Measurements from ENCODE around the gene DCAF10.
"Not testable (repeated sequence)": the region's sequence is repeated elsewhere in the genome, so short reads cannot be mapped to it uniquely, and the experiment has no call there.

DCAF10 gene, protein sequence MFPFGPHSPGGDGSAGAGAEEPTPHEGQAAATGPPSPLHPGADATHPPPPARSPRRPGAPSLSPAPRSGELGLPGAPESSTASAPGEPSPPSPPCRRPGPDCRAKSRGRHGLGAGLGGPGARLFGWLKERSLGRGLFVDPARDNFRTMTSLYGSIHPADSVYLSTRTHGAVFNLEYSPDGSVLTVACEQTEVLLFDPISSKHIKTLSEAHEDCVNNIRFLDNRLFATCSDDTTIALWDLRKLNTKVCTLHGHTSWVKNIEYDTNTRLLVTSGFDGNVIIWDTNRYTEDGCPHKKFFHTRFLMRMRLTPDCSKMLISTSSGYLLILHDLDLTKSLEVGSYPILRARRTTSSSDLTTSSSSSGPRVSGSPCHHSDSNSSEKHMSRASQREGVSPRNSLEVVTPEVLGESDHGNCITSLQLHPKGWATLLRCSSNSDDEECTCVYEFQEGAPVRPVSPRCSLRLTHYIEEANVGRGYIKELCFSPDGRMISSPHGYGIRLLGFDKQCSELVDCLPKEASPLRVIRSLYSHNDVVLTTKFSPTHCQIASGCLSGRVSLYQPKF

GRCh38 chr9:37800631-37801286 lies at the start of gene DCAF10:
TSS of gene DCAF10 (plus strand) at chr9:37800797. CDS start at chr9:37800867, 70 bp downstream.
- peak; percentile 84 for DNase-seq (ENCODE audit: low read depth)

DNA sequence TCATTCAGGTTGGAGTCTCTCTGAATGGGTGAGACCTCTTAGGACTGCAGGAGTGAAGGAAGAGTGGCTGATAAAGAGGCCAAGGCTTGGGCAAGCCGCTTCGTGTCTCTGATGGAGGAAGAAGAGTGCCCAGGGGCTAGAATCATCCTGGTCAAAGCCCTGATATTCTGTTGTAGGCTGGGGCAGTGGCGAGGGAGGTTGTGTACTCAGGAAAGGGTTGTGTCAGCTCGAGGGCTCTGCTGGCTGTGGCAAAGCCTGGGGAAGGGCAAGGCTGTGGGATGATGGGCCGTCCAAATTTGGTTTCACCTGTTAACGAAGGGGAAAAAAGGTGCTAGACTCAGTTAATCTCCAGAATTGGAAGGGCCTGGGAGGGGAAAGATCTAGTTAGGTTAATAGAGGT lies 49.4 kb upstream of the DCAF10 start:
- no peak for DNase-seq (ENCODE audit: low read depth)

GRCh38 chr9:37751704-37752103 lies 48.9 kb upstream of the DCAF10 start:
- not testable (repeated sequence) for DNase-seq (ENCODE audit: low read depth)

- not testable (repeated sequence) for DNase-seq (ENCODE audit: low read depth)
These were observed 48.5 kb upstream of the DCAF10 start for GRCh38 chr9:37752112-37752511.

DNA sequence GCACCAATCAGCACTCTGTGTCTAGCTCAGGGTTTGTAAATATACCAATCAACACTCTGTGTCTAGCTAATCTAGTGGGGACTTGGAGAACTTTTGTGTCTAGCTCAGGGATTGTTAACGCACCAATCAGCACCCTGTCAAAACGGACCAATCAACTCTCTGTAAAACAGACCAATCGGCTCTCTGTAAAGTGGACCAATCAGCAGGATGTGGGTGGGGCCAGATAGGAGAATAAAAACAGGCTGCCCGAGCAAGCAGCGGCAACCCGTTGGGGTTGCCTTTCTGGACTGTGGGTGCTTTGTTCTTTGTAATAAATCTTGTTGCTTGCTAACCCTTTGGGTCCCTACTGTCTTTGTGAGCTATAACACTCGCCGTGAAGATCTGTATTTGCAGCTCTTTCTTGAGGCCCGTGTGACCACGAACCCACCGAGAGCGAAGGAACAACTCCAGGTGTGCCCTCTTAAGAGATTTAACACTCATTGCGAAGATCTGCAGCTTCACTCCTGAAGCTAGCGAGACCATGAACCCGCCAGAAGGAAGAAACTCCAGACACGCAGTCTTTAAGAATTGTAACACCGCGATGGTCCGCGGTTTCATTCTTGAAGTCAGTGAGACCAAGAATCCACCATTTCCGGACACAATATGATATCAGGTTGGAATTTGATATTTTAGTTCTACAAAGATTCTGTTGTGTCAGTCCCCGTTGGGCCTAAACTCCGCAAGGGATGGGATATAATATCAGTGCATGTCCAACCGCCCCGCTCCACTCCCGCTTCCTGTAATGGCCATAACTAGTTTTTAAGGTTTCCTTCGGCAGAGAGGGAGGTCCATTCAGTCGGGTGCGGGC lies 47.7 kb upstream of the DCAF10 start:
- DNase-seq (ENCODE audit: low read depth): no peak

GRCh38 chr9:37753489-37754190 lies 47.0 kb upstream of the DCAF10 start, which contains the start of gene TRMT10B:
TSS of gene TRMT10B (plus strand) at chr9:37753805. CDS start at chr9:37761932, 8,127 bp downstream.
- peak; percentile 61 for DNase-seq (ENCODE audit: low read depth)

DNA sequence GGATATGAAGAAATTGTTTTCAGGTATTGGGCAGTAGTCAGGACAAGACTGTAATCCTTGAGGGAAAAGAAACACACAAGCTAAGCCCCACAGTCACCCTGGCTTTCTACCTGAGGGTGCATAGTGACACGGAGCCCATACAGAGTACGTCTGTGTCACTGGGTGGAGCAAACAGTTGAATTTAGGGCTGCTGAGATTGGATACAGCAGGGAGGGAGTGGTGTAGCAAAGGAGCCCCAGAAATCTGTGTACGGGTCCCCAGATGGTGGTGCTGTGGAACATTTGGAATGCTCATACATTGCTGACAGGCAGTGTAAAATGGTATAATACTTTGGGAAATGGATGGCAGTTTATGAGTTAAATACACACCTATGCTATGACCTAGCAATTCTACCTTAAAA lies 41.9 kb upstream of the DCAF10 start:
- no peak for DNase-seq (ENCODE audit: low read depth)

GRCh38 chr9:37760416-37761161 lies 40.0 kb upstream of the DCAF10 start:
- DNase-seq (ENCODE audit: low read depth): no peak

DNA sequence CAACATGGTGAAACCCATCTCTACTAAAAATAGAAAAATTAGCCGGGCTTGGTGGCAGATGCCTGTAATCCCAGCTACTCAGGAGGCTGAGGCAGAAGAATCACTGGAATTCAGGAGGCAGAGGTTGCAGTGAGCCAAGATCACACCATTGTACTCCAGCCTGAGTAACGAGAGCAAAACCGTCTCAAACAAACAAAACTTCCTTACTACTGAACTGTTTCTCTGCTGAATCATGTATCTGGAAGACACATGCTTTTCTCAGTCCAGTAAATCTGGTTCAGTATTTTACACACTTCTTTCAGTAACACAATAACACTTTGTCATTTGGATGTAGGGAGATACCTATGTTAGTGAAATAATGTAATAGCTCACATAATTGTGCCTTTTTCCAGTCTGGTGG lies 39.1 kb upstream of the DCAF10 start:
- no peak for DNase-seq (ENCODE audit: low read depth)

GRCh38 chr9:37765263-37765662 lies 35.3 kb upstream of the DCAF10 start:
- DNase-seq (ENCODE audit: low read depth): not testable (repeated sequence)

DNA sequence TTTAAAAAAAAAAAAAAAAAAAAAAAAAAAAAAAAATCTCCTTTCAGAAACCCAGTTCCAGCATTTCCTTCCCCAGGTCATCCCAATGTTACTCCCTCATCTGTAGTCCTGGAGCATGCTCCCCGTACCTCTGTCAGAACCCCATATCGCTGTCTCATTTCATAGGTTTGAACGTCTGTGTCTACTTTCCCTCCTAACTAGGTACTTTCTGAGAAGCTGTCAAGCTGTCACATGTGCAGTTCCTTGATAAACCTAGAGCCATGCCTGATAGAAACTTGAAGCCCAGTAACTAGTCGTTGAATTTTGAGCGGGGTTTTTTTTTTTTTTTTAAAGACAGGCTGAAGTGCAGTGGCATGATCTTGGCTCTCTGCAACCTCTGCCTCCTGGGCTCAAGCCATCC lies 31.3 kb upstream of the DCAF10 start:
- DNase-seq (ENCODE audit: low read depth): no peak

DNA sequence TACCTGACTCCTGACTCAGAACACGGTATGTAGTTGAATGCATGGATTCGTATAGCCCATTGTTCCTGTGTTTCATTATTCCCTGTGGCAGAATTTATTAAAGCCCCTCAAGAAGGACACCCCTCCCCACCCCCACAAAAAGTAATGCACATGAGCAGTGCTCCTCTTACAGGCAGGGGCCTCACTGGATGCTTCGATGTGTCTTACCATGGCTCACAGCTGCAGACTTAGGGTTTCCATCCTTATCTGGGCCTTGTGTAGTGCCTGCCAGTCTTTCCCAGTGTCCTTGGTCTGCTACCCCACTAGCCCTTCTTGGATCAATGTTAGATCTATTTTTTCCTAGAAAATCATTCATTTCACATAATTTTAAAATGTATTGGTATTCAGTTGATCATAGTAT lies 30.6 kb upstream of the DCAF10 start:
- DNase-seq (ENCODE audit: low read depth): no peak

DNA sequence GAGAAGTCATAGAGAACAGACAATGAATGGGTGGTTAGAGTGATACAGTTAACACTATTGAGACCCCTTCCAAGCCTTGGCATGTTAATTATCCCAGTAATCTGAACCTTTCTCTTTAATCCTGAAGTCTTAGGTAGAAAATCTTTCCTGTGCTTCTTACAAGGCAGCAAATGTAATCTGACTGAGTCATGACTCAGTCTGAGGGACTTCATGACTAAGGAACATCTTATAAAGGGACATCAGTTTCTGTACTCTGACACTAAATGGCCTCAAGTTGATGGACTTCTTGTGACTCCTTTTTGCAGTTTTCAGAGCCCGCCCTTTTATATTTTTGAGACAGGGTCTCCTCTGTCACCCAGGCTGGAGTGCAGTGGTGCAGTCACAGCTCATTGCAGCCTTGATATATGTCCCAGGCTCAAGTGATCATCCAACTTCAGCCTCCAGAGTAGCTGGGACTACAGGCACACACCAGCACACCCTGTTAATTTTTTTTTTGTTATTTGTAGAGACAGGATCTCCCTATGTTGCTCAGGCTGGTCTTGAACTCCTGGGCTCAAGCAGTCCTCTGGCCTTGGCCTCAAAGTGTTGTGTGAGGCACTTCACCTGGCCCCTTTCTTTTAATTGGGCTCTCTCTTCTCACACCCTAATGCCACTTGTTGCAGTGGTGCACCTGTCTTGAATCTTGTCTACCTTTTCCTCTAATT lies 25.2 kb upstream of the DCAF10 start:
- DNase-seq (ENCODE audit: low read depth): no peak

- no peak for DNase-seq (ENCODE audit: low read depth)
These were observed 24.3 kb upstream of the DCAF10 start for GRCh38 chr9:37776328-37776727.

DNA sequence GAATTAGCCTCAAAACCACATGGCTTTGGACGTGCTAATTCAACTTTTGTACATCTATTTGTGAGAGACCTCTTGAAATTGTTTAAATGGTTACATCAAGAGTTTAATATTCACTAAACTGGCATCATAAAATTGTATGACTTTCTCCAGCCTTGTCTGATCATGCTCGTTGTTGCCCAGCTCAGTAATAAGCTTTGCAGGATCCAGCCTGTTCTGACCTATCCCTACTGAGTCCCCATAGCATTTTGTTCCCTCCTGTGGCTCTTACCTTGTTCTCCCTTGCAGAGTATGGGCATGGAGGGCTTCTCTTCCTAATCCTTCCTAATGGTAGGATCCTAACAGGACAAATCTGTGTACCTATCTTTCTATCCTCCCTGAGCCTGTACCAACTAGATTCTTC lies 22.1 kb upstream of the DCAF10 start:
- DNase-seq (ENCODE audit: low read depth): no peak

DNA sequence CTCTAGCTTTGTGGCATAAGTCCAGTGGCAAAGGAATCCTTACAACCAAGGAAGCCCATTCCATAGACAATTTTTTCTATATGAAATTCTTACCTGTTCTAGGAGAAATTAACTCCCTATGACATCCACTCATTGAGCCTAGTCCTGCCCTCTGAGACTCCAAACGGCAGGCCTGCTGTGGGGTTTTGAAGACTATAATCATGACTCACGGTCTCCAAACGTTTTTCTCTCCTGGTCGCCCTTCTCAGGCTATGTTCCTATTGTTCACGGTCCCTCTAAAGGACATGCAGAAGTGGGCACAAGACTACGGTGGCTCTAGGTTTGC lies 16.3 kb upstream of the DCAF10 start:
- no peak for DNase-seq (ENCODE audit: low read depth)

DNA sequence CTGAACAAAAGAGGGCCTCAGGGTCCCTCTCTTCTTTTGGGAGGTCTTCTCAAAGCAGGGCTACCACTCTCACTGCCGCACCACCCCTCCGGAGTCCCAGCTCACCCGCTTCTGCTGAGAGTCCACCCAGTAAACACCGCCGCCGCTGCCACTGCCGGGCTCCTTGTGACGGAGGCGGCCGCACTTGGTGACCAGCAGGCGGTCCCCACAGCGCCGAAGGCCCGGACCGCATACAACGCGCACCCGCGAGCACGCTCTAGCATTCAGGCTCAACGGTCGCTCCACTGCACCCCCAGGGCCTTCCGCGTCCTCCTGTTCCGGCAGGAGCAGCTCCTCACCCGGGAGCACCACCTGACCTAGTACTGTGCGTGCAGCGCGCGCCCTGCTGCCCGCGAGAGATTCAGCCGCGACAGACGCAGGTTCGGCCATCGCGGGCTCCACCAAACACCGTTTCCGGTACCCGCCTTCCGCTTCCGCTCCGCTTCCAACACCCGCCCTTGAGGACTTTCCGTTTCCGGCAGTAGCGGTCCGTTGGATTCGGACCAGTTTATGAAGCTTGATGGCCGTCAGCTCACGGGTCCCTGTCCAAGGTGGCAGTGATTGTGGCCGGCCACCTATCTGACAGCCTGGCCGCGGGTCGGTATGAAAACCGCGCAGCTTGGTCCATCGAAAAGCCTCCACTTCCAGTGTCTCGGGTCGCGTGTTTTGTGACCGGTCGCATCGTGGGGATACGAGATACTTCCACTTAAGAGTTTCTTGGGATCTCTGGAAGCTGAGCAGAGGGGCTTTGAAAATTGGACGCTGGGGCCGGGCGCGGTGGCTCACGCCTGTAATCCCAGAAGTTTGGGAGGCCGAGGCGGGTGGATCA lies 15.7 kb upstream of the DCAF10 start, which contains the start of gene EXOSC3:
Gene EXOSC3, minus strand, starts transcription at position 449 of the 868 bp plus-strand sequence. Its CDS starts 20 bp downstream, at position 429.
- peak; percentile 78 for DNase-seq (ENCODE audit: low read depth)

- no peak for DNase-seq (ENCODE audit: low read depth)
These were observed 13.5 kb upstream of the DCAF10 start for GRCh38 chr9:37787059-37787458.

DNA sequence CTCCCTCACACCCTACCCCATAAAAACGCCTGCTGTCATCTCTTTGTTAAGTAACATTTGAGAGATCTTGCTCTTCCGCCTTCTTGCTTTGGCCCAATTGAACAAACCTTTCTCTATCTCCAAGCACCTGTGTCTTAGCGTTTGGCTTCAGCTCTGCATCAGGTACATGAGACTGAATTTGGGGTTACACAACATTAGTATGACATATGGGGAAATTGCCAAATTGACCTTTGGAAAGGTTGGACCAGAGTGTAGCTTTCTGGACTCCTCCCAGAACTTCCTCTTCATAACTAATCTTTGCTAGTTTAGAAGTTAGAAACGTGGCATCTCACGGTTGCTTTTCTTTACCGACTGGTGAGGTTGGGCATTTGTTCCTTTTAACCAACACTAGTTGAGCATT lies 12.3 kb upstream of the DCAF10 start:
- no peak for DNase-seq (ENCODE audit: low read depth)

Measured in stimulated activated CD8-positive, alpha-beta memory T cell treated with anti-CD3 and anti-CD28 coated beads, Interleukin-4, amount 100 ng/mL, for 24 hours (primary cell).